H1 (cell line): ENCODE measurements around the gene MAP2K7. TPM values are rescaled to one million over a fixed set of nuclear protein-coding genes. Genes with fewer than 3 reads are reported as not detected.

ENCODE experiments used
- BACH1 ChIP-seq: IDR thresholded peaks from 2 replicates; pipeline ENCODE4 v1.6.1; 2012; ENCODE audit warnings: low read length, improper control_type of control experiment
- SRF ChIP-seq: IDR thresholded peaks from 2 replicates; pipeline ENCODE4 v1.6.1; 2011; ENCODE audit warnings: mild to moderate bottlenecking, low read depth, low read length, moderate library complexity
- polyA plus RNA-seq, 7 experiments: library from polyadenylated mRNA; depleted of rRNA in 3 of 7; stranded (reverse) in 5 of 7; unstranded in 2 of 7; fragments of >200 nt in 5 of 7; fragments of 200-250 nt in 2 of 7; gene quantifications; 1 replicate in 5 of 7; 2 replicates in 1 of 7; 4 replicates in 1 of 7; pipeline versions ENCODE4 v1.2.1 to v1.2.3, GENCODE V29; 2011 to 2013; ENCODE audit warnings: missing spikeins in 2 of 7, mixed read lengths in 2 of 7
- total RNA-seq: library from RNA; stranded (reverse); fragmentation: NEBNext Ultra II Directional; extraction: Animal tissue kit (Norgen Biotek cat#: 25700); gene quantifications from 2 replicates; pipeline ENCODE4 v1.2.1, GENCODE V29; 2021

MAP2K7 gene
- total and polyA plus RNA-seq, 2 of the 8 experiments (the other 6 are each of a cell fraction or from before 2014, with no cell fraction given) = 8.9 to 38.3 TPM

- TF ChIP-seq SRF (no peak), BACH1 (no peak)
Measured at GRCh38 chr19:7897292-7897691, 6.4 kb upstream of the MAP2K7 start (continued).
